BE2C (cell line): ENCODE results near the gene UTS2R.

Experiments
- DNase-seq: peaks from one replicate; pipeline ENCODE4 v3.0.0-alpha.2; 2020
- H3K27me3 ChIP-seq: fragments of 250-450 bp; sonication (Bioruptor Pico); 2 replicates; pipeline ENCODE4 v1.5.1; 2020; ENCODE audit warnings: mild to moderate bottlenecking
- H3K36me3 ChIP-seq: fragments of 250-450 bp; sonication (Bioruptor Pico); 2 replicates; pipeline ENCODE4 v1.5.1; 2020; ENCODE audit warnings: mild to moderate bottlenecking
- H3K4me1 ChIP-seq: fragments of 250-450 bp; sonication (Bioruptor Pico); 2 replicates; pipeline ENCODE4 v1.5.1; 2020
- H3K4me3 ChIP-seq: 2 replicates; pipeline ENCODE4 v1.5.1; 2011; ENCODE audit warnings: low read depth, low read length
- H3K9me3 ChIP-seq: fragments of 250-450 bp; sonication (Bioruptor Pico); 2 replicates; pipeline ENCODE4 v1.5.1; 2020
- CTCF ChIP-seq: IDR thresholded peaks from 2 replicates; pipeline ENCODE4 v1.5.1; 2012; ENCODE audit warnings: mild to moderate bottlenecking, low read depth, low read length

UTS2R gene

GRCh38 chr17:82334204-82334621 is 37.4 kb upstream of the UTS2R start:
- DNase-seq, result no peak
- Histone ChIP-seq H3K9me3 (no peaks in the 10 kb centered on the region), H3K36me3 (no peaks in the 10 kb centered on the region), H3K4me3 (no peak overlapping the region), H3K4me1 (peaks cover 35% of the 10 kb centered on the region), H3K27me3 (peaks cover 10% of the 10 kb centered on the region)
- no peak for TF ChIP-seq CTCF

DNA sequence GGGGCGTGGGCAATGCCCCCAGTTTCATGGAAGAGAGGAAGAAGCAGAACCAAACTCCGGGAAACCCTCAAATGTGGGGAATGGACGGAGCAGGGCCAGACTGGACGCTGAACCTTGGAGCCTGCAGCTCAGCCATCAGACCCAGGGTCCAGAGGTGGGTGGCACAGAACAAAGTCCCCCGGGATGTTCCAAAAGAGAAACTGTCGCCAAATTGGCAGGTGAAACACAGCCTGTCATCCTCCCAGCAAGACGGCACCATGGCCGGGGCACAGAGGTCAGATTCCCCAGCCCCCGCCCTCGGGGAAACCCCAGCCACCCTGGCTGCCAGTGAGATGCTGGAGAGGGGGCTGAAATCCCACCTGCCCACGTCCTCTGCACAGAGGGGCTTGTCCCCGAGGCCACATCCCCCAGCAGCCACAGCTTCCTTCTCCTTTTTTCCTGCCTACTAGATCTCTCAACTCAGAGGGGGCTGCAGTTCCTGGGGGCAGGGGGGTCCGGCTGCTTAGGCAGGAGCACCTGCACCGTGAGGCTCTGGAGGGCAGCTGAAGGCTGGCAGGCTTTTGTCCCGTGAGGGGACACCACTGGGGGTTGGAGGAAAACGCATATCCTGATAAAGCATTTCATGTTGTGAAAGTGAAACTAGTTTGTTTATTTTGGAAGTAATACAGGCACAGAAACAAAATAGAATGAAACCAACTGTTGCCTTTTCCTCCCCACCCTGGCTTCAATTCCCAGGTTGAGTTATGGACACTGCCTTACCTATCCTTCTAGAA is 36.8 kb upstream of the UTS2R start:
- Histone ChIP-seq H3K4me1 (peaks cover 29% of the 10 kb centered on the region), H3K36me3 (no peaks in the 10 kb centered on the region), H3K27me3 (peaks cover 10% of the 10 kb centered on the region), H3K9me3 (no peaks in the 10 kb centered on the region), H3K4me3 (no peak overlapping the region)
- TF ChIP-seq CTCF, result no peak
- DNase-seq, result no peak

- no peaks in the 10 kb centered on the region for H3K9me3 ChIP-seq
- no peaks in the 10 kb centered on the region for H3K4me1 ChIP-seq
- no peak for TF ChIP-seq CTCF
- H3K4me3 ChIP-seq, result peak overlapping the region; percentile 37
- DNase-seq, result no peak
- H3K36me3 ChIP-seq, result no peaks in the 10 kb centered on the region
- no peaks in the 10 kb centered on the region for H3K27me3 ChIP-seq
Measured at GRCh38 chr17:82338858-82339633, 32.5 kb upstream of the UTS2R start.

- no peak for TF ChIP-seq CTCF
Measured at GRCh38 chr17:82339634-82340580, 31.7 kb upstream of the UTS2R start.

DNA sequence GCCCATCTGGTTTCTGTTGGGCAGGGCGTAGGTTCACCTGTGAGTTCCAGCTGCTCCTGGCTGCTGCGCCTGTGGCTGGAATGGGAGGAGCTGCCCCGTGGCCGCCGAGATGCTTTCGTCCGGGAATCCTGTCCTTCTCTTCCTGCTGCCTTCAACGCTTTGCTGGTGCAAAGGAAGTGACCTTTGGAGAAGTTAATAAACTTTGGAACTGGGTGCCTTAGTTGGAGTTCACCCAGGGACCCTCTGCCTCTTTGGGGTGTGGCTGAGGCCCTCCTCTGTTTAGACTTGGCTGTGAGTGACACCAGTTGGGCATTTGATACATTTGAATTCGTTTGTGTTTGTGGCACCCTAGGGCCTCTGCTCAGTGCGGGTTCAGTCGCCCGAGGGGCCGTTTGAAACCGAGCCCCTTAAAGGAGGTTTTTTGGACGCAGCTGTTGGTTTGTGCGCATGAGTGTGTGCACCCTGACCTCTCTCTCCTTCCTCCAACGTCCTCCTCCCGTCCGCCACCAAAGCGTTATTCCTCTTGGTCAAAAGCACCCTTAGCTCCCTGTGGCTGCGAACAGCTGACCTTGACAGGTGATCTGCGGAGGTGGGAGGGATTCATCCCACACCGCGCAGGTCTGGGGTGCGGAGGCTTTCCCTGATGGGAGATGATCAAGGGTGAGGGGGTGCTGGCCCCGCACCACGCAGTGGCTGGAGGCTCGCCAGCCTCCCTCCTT is 29.0 kb upstream of the UTS2R start:
- no peak for DNase-seq
- no peaks in the 10 kb centered on the region for H3K36me3 ChIP-seq
- no peaks in the 10 kb centered on the region for H3K27me3 ChIP-seq
- H3K4me3 ChIP-seq, result no peak overlapping the region
- H3K4me1 ChIP-seq, result no peaks in the 10 kb centered on the region
- no peaks in the 10 kb centered on the region for H3K9me3 ChIP-seq
- TF ChIP-seq CTCF, result no peak

More at GRCh38 chr17:82339634-82340580, 31.7 kb upstream of the UTS2R start:
- Histone ChIP-seq H3K4me1 (no peaks in the 10 kb centered on the region), H3K27me3 (no peaks in the 10 kb centered on the region), H3K4me3 (peak overlapping the region; percentile 37), H3K9me3 (no peaks in the 10 kb centered on the region), H3K36me3 (no peaks in the 10 kb centered on the region)
- no peak for DNase-seq
